GM12878 (cell line): ENCODE results near the gene INHBE. TPM values are rescaled to one million over a fixed set of nuclear protein-coding genes. Genes with fewer than 3 reads are reported as not detected.

ENCODE experiments used
- ATAC-seq: fragments of 200-7000 bp; cut with Tn5 transposase; 3 replicates; pipeline ENCODE4 v1.9.1; 2020; ENCODE audit warnings: mild to moderate bottlenecking, moderate library complexity
- BruUV-seq: library from RNA; stranded (reverse); fragments of 400-500 nt; replicated peaks from 2 replicates; lab custom pipeline; 2021; lab: Mats Ljungman, UMichigan
- CTCF ChIA-PET: fragments of 300-600 bp; sonication (Branson Sonifier 250); formaldehyde crosslinking; extraction: SDS; loops from one replicate; lab custom pipeline; 2021; ENCODE audit warnings: inconsistent platforms; lab: Yijun Ruan, JAX
- POLR2A ChIA-PET: fragments of 350-600 bp; formaldehyde crosslinking; extraction: SDS; loops from one replicate; lab custom pipeline; 2021; ENCODE audit warnings: inconsistent platforms; lab: Charles Lee
- RAD21 ChIA-PET: fragments of 300-600 bp; sonication (Branson Sonifier 250); formaldehyde crosslinking; loops from one replicate; lab custom pipeline; 2023; ENCODE audit warnings: antibody characterized with exemption; ENCODE audit not compliant: unreplicated experiment; lab: Charles Lee
- SMC1A ChIA-PET: fragments of 300-600 bp; sonication (Branson Sonifier 250); formaldehyde crosslinking; loops from one replicate; lab custom pipeline; 2023; ENCODE audit not compliant: unreplicated experiment, uncharacterized antibody; lab: Charles Lee
- DNase-seq: peaks from one replicate; pipeline ENCODE4 v3.0.0-alpha.2; 2011; ENCODE audit warnings: low read depth, low spot score
- FAIRE-seq: peaks from 3 replicates; lab custom pipeline; 2011; peaks lifted over from hg19 to GRCh38; lab: Jason Lieb, UNC
- H2AFZ ChIP-seq: 2 replicates; pipeline ENCODE4 v1.6.0; 2011; ENCODE audit warnings: low read depth, low read length, control low read depth; ENCODE audit not compliant: control insufficient read depth
- H3K27ac ChIP-seq: 2 replicates; pipeline ENCODE4 v1.5.1; 2011; ENCODE audit warnings: control low read depth; ENCODE audit not compliant: control insufficient read depth, insufficient read depth
- H3K27me3 ChIP-seq, 2 experiments: replicated peaks in 1 of 2; 2 replicates each; pipeline versions ENCODE4 v1.6.0 to v1.6.1; 2011; ENCODE audit warnings: low read length in 1 of 2; ENCODE audit not compliant: control insufficient read depth in 2 of 2, insufficient read depth in 2 of 2
- H3K36me3 ChIP-seq, 2 experiments: 2 replicates each; pipeline ENCODE4 v1.5.1; 2011; ENCODE audit warnings: low read length in 1 of 2; ENCODE audit not compliant: control insufficient read depth in 2 of 2, insufficient read depth in 2 of 2
- H3K4me1 ChIP-seq: 2 replicates; pipeline ENCODE4 v1.6.1; 2011; ENCODE audit warnings: mild to moderate bottlenecking, low read length, moderate library complexity, mixed read lengths; ENCODE audit not compliant: control insufficient read depth, insufficient read depth
- H3K4me2 ChIP-seq: 2 replicates; pipeline ENCODE4 v1.6.0; 2011; ENCODE audit warnings: control low read depth; ENCODE audit not compliant: control insufficient read depth, insufficient read depth
- H3K4me3 ChIP-seq: fragments of 200-600 bp; sonication (generic); 2 replicates; pipeline ENCODE4 v1.5.1; 2016
- H3K79me2 ChIP-seq: 2 replicates; pipeline ENCODE4 v1.6.0; 2011; ENCODE audit warnings: low read length; ENCODE audit not compliant: control insufficient read depth, insufficient read depth
- H3K9ac ChIP-seq: 2 replicates; pipeline ENCODE4 v1.8.0; 2011; ENCODE audit warnings: low read length, control low read depth, mixed read lengths; ENCODE audit not compliant: control insufficient read depth, insufficient read depth
- H3K9me3 ChIP-seq: replicated peaks from 3 replicates; pipeline ENCODE4 v1.5.1; 2011; ENCODE audit warnings: mild to moderate bottlenecking, low read length; ENCODE audit not compliant: control insufficient read depth, insufficient read depth
- H4K20me1 ChIP-seq: 2 replicates; pipeline ENCODE4 v1.6.0; 2011; ENCODE audit not compliant: control insufficient read depth, insufficient read depth
- ATF3 ChIP-seq: IDR thresholded peaks from 2 replicates; pipeline ENCODE4 v1.6.1; 2011; ENCODE audit warnings: low read depth, mild to moderate bottlenecking, low read length, moderate library complexity, borderline replicate concordance; ENCODE audit errors: extremely low read depth
- CTCF ChIP-seq, 3 experiments: IDR thresholded peaks in 2 of 3; conservative IDR thresholded peaks in 1 of 3; 2 replicates each; pipeline ENCODE4 v1.5.1; 2011; ENCODE audit warnings: low read depth in 3 of 3, low read length in 3 of 3, mild to moderate bottlenecking in 3 of 3, control low read depth in 2 of 3, moderate library complexity in 2 of 3, inconsistent platforms in 1 of 3, mixed read lengths in 1 of 3; ENCODE audit not compliant: control insufficient read depth in 2 of 3, insufficient read depth in 1 of 3; ENCODE audit errors: extremely low read depth in 1 of 3
- E4F1 ChIP-seq: fragments of 450-650 bp; IDR thresholded peaks from 2 replicates; pipeline ENCODE4 v1.6.1; 2018; ENCODE audit warnings: borderline replicate concordance, mild to moderate bottlenecking; ENCODE audit not compliant: partially characterized antibody
- EED ChIP-seq: sonication (generic); IDR thresholded peaks from 2 replicates; pipeline ENCODE4 v1.6.1; 2016; ENCODE audit warnings: antibody characterized with exemption, low read depth
- GABPA ChIP-seq: IDR thresholded peaks from 2 replicates; pipeline ENCODE4 v1.6.1; 2014; ENCODE audit warnings: antibody characterized with exemption, low read depth, mild to moderate bottlenecking, inconsistent platforms
- HCFC1 ChIP-seq: fragments of 150-350 bp; IDR thresholded peaks from 2 replicates; pipeline ENCODE4 v1.6.1; 2014; ENCODE audit warnings: low read length
- IRF5 ChIP-seq: fragments of 450-650 bp; IDR thresholded peaks from 2 replicates; pipeline ENCODE4 v1.6.1; 2017; ENCODE audit warnings: borderline replicate concordance
- NFYB ChIP-seq: IDR thresholded peaks from 2 replicates; pipeline ENCODE4 v1.6.1; 2011; ENCODE audit warnings: low read depth, mild to moderate bottlenecking, low read length, improper control_type of control experiment, moderate library complexity; ENCODE audit not compliant: insufficient read depth
- PBX3 ChIP-seq: IDR thresholded peaks from 2 replicates; pipeline ENCODE4 v1.6.1; 2011; ENCODE audit warnings: mild to moderate bottlenecking, low read depth, low read length, moderate library complexity; ENCODE audit not compliant: insufficient replicate concordance
- POLR2A ChIP-seq: IDR thresholded peaks from 2 replicates; pipeline ENCODE4 v1.6.1; 2011; ENCODE audit warnings: low read depth, mild to moderate bottlenecking, low read length
- RB1 ChIP-seq: fragments of 450-650 bp; formaldehyde crosslinking; IDR thresholded peaks from 2 replicates; pipeline ENCODE4 v1.6.1; 2017; ENCODE audit warnings: mild to moderate bottlenecking, borderline replicate concordance
- RUNX3 ChIP-seq: IDR thresholded peaks from 2 replicates; pipeline ENCODE4 v1.6.1; 2012; ENCODE audit warnings: low read length, inconsistent platforms
- SPI1 ChIP-seq: IDR thresholded peaks from 2 replicates; pipeline ENCODE4 v1.6.1; 2011; ENCODE audit warnings: low read depth, mild to moderate bottlenecking, low read length, moderate library complexity, borderline replicate concordance; ENCODE audit not compliant: insufficient read depth
- SRF ChIP-seq, 2 experiments: IDR thresholded peaks; 2 replicates each; pipeline ENCODE4 v1.6.1; 2011; ENCODE audit warnings: low read depth in 2 of 2, low read length in 2 of 2, mild to moderate bottlenecking in 1 of 2, moderate library complexity in 1 of 2
- TCF7 ChIP-seq: IDR thresholded peaks from 2 replicates; pipeline ENCODE4 v1.6.1; 2014; ENCODE audit warnings: antibody characterized with exemption, borderline replicate concordance
- ZNF217 ChIP-seq: fragments of 450-650 bp; IDR thresholded peaks from 2 replicates; pipeline ENCODE4 v1.6.1; 2017; ENCODE audit warnings: antibody characterized with exemption, mild to moderate bottlenecking
- ZNF384 ChIP-seq: IDR thresholded peaks from 2 replicates; pipeline ENCODE4 v1.6.1; 2012; ENCODE audit warnings: low read depth, mild to moderate bottlenecking, low read length, improper control_type of control experiment, borderline replicate concordance
- ZNF622 ChIP-seq: fragments of 450-650 bp; IDR thresholded peaks from 2 replicates; pipeline ENCODE4 v1.6.1; 2017; ENCODE audit warnings: mild to moderate bottlenecking, inconsistent platforms
- WGBS: methylation state at CpG from one replicate; pipeline ENCODE4 v1.1.6; 2016; ENCODE audit warnings: low lambda C conversion rate; ENCODE audit not compliant: insufficient replicate concordance, insufficient coverage; ENCODE audit errors: missing lambda C conversion rate; 5-methylcytosine and 5-hydroxymethylcytosine counted together
- in situ Hi-C: fragments of 300-500 bp; cut with MboI; formaldehyde crosslinking; loops from 9 replicates; pipeline ENCODE4 v1.14.3; 2018; ENCODE audit warnings: mixed read lengths
- intact Hi-C: fragments of 100-400 bp; cut with micrococcal nuclease; formaldehyde crosslinking; loops from one replicate; pipeline ENCODE4 v1.14.2; 2022; ENCODE audit not compliant: unreplicated experiment
- polyA plus RNA-seq, 11 experiments: library from polyadenylated mRNA; depleted of rRNA in 4 of 11; unstranded in 6 of 11; stranded (reverse) in 5 of 11; fragments of >200 nt; fragmentation: Nextera tagmentation in 4 of 11; fragmentation: Illumina TruSeq in 1 of 11; extraction: Ambion mirVana in 4 of 11; extraction: Trizol in 1 of 11; gene quantifications; 1 replicate in 1 of 11; 2 replicates in 10 of 11; pipeline versions ENCODE4 v1.2.1 to v1.2.3, GENCODE V29; 2011 to 2016; ENCODE audit warnings: inconsistent platforms in 2 of 11, missing spikeins in 2 of 11, low read depth in 1 of 11
- total RNA-seq, 4 experiments: library from RNA; depleted of rRNA in 3 of 4; stranded (reverse); fragments of >200 nt in 3 of 4; fragmentation: Illumina TruSeq in 1 of 4; extraction: Trizol in 1 of 4; gene quantifications; 2 replicates each; pipeline versions ENCODE4 v1.2.1 to v1.2.3, GENCODE V29; 2013 to 2021

INHBE gene
- total and polyA plus RNA-seq, 10 of the 15 experiments (the other 5 are each of a cell fraction or from before 2014, with no cell fraction given): 0.09 to 2.5 (median 0.37) TPM

- H3K27me3 ChIP-seq: no peaks in the 10 kb centered on the region
- POLR2A ChIA-PET: interaction anchor here (0.6 to 1.3 kb wide), 4 partner anchors 8 to 20 kb away, joined by 3 read pairs; partner anchors contain the start of gene INHBE
- no peak overlapping the region for H3K4me3 ChIP-seq
- in situ Hi-C loops: no loop called here
- no peak overlapping the region for H3K27ac ChIP-seq
- H3K79me2 ChIP-seq: peaks cover 44% of the 10 kb centered on the region
- H2AFZ ChIP-seq: no peak overlapping the region
- intact Hi-C loops: loop anchor here (5.0 to 10.0 kb wide), 2 partner anchors 47 to 280 kb away; partner anchors contain the start of genes CDK4, DDIT3, MARCHF9 and MBD6
- no peak for ATAC-seq
- CTCF ChIA-PET: interaction anchor here (0.6 to 8.1 kb wide), 5 partner anchors 9 to 144 kb away, joined by 3 to 114 read pairs (median 4); partner anchors contain the start of gene GLI1
- H3K36me3 ChIP-seq: peaks cover 1 to 25% of the 10 kb centered on the region in 2 experiments
- no peak for FAIRE-seq
- peak overlapping the region; percentile 31 for H3K4me2 ChIP-seq
- SMC1A ChIA-PET: no interaction called here
- no peaks in the 10 kb centered on the region for H3K9me3 ChIP-seq
- no peak overlapping the region for H3K9ac ChIP-seq
- no peak for DNase-seq
- BruUV-seq: no TSS peak
- RAD21 ChIA-PET: no interaction called here
- no peak for TF ChIP-seq GABPA
- TF ChIP-seq SPI1: no peak
- no peak for TF ChIP-seq PBX3
- TF ChIP-seq IRF5: no peak
- TF ChIP-seq E4F1: no peak
- TF ChIP-seq ZNF622: no peak
- TF ChIP-seq ZNF217: no peak
- TF ChIP-seq TCF7: no peak
- no peak for TF ChIP-seq EED
- TF ChIP-seq RB1: no peak
- no peak for TF ChIP-seq CTCF (IDR thresholded peaks at IDR 0.05 in 2 of 3, conservative IDR thresholded peaks at IDR 0.05 in 1 of 3; ENCODE audit: control insufficient read depth in 2 of 3, extremely low read depth in 1 of 3, insufficient read depth in 1 of 3, low read depth in 3 of 3, low read length in 3 of 3)
- no peak for TF ChIP-seq RUNX3
- TF ChIP-seq NFYB: no peak
- TF ChIP-seq SRF (IDR thresholded peaks at IDR 0.05; ENCODE audit: low read depth in 2 of 2, low read length in 2 of 2): no peak
- TF ChIP-seq HCFC1: no peak
- TF ChIP-seq ZNF384: no peak
- no peak for TF ChIP-seq ATF3
- no peak for TF ChIP-seq POLR2A
- WGBS: 96% methylated on average over 7 of the region's 7 CpGs
- H3K4me1 ChIP-seq: peaks cover 24% of the 10 kb centered on the region
- no peaks in the 10 kb centered on the region for H4K20me1 ChIP-seq
These were observed 19.8 kb downstream of the INHBE start for GRCh38 chr12:57474862-57475261.
